Osteoblast (primary cell): Measurements from ENCODE around the gene SLC22A2. TPM values are rescaled to one million over a fixed set of nuclear protein-coding genes. Genes with fewer than 3 reads are reported as not detected.

Experiments
- DNase-seq: peaks from one replicate; pipeline ENCODE4 v3.0.0; 2011; ENCODE audit warnings: low spot score, mixed read lengths; ENCODE audit not compliant: insufficient read length; ENCODE audit errors: missing footprints
- H2AFZ ChIP-seq: 2 replicates; pipeline ENCODE4 v1.6.0; 2011; ENCODE audit warnings: mild to moderate bottlenecking, low read length
- H3K27ac ChIP-seq: 2 replicates; pipeline ENCODE4 v1.5.1; 2011; ENCODE audit warnings: mild to moderate bottlenecking, low read depth, low read length, moderate library complexity
- H3K27me3 ChIP-seq: 2 replicates; pipeline ENCODE4 v1.6.0; 2012; ENCODE audit warnings: mild to moderate bottlenecking, control low read depth, inconsistent platforms, low read length, moderate library complexity; ENCODE audit not compliant: insufficient read depth
- H3K36me3 ChIP-seq: 2 replicates; pipeline ENCODE4 v1.5.1; 2011; ENCODE audit warnings: mild to moderate bottlenecking, low read length, control low read depth, moderate library complexity; ENCODE audit not compliant: insufficient read depth
- H3K4me1 ChIP-seq: 2 replicates; pipeline ENCODE4 v1.5.1; 2011; ENCODE audit warnings: mild to moderate bottlenecking, low read length, control low read depth, moderate library complexity; ENCODE audit not compliant: insufficient read depth
- H3K4me2 ChIP-seq: 2 replicates; pipeline ENCODE4 v1.6.0; 2011; ENCODE audit warnings: mild to moderate bottlenecking, low read length; ENCODE audit not compliant: insufficient read depth
- H3K4me3 ChIP-seq: fragments of 200-600 bp; sonication (generic); 3 replicates; pipeline ENCODE4 v1.5.1; 2012; ENCODE audit warnings: mild to moderate bottlenecking, low read length, inconsistent platforms; ENCODE audit not compliant: insufficient read depth
- H3K79me2 ChIP-seq: 2 replicates; pipeline ENCODE4 v1.6.0; 2012; ENCODE audit warnings: mild to moderate bottlenecking, low read length, control low read depth, inconsistent platforms; ENCODE audit not compliant: insufficient read depth
- H3K9me3 ChIP-seq: 2 replicates; pipeline ENCODE4 v1.5.1; 2011; ENCODE audit warnings: low read depth, low read length, control low read depth
- H4K20me1 ChIP-seq: 2 replicates; pipeline ENCODE4 v1.6.0; 2012; ENCODE audit warnings: mild to moderate bottlenecking, low read length, control low read depth; ENCODE audit not compliant: insufficient read depth
- total RNA-seq: library from RNA; depleted of rRNA; stranded (reverse); fragments of >200 nt; gene quantifications from 2 replicates; pipeline ENCODE4 v1.2.3, GENCODE V29; 2012
- TF ChIP-seq, protein P1 (sequence below): IDR thresholded peaks from 2 replicates; pipeline ENCODE4 v1.5.1; 2011; ENCODE audit warnings: mild to moderate bottlenecking, low read depth, low read length, moderate library complexity; ENCODE audit errors: extremely low read depth

SLC22A2 gene
- total RNA-seq, 1 donor = under 0.01 TPM

DNA sequence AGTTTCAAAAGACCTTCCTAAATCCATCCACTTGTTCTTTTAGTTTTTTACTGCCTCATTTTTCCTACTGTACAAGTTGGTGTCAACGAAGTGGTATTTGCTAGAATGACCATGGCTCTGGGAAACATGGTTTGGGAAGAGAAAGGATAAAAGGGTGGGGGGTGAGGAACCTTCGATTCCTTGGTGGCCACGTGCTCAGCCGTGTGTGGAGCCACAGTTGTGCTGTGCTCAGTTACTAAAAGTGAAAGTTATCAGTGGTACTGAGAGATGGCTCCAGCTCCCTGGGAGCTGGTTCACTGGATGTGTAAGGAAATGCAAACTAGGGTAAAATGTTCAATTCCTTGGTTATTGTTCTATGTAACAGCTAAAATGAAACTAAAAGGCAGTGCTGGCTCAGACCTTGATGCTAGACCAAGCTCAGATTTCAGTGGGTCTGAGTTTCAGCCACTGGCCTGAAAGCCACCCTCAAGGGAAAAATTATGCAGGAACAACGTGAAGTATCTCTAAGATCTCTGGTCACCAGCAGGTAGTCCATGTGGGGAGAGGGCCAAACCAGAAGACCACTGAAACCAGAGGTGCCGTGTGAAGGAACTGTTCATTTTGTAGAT lies 7.4 kb upstream of the SLC22A2 start:
- H3K36me3 ChIP-seq = no peaks in the 10 kb centered on the region
- peak overlapping the region; percentile 58 for H3K4me2 ChIP-seq
- DNase-seq = no peak
- H3K9me3 ChIP-seq = no peaks in the 10 kb centered on the region
- H3K27ac ChIP-seq = no peak overlapping the region
- no peaks in the 10 kb centered on the region for H4K20me1 ChIP-seq
- no peaks in the 10 kb centered on the region for H3K27me3 ChIP-seq
- H3K4me3 ChIP-seq = peak overlapping the region; percentile 46
- H3K4me1 ChIP-seq = peaks cover 4% of the 10 kb centered on the region
- TF ChIP-seq, protein P1, sequence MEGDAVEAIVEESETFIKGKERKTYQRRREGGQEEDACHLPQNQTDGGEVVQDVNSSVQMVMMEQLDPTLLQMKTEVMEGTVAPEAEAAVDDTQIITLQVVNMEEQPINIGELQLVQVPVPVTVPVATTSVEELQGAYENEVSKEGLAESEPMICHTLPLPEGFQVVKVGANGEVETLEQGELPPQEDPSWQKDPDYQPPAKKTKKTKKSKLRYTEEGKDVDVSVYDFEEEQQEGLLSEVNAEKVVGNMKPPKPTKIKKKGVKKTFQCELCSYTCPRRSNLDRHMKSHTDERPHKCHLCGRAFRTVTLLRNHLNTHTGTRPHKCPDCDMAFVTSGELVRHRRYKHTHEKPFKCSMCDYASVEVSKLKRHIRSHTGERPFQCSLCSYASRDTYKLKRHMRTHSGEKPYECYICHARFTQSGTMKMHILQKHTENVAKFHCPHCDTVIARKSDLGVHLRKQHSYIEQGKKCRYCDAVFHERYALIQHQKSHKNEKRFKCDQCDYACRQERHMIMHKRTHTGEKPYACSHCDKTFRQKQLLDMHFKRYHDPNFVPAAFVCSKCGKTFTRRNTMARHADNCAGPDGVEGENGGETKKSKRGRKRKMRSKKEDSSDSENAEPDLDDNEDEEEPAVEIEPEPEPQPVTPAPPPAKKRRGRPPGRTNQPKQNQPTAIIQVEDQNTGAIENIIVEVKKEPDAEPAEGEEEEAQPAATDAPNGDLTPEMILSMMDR = no peak
- no peaks in the 10 kb centered on the region for H3K79me2 ChIP-seq
- peak overlapping the region; percentile 74 for H2AFZ ChIP-seq

DNA sequence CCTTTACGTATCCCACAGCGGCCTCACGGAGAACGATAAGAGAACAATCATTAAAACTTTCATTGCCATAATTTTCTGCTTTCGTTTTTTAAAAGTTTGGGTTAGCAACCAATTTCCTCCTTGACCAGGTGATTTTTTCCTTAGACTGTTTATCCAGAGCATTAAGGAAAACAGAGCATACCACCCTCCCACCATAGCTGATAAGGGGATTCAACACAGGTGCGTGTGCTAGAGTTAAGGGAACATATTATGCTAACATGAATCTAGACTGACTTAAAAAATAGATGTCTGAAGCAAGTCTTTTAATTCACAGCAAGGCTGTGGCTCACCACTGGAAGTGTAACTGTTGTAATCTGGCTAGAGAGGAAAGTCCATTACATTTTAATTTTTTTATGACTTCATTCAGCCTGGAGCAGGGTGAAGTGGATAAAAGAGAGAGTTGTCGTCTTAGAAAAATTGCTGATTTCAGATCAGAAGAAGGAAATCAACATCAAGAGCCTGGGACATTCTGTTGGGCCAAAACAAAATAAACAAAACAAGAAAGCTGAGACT lies 5.5 kb upstream of the SLC22A2 start:
- H3K27ac ChIP-seq = no peak overlapping the region
- H3K4me3 ChIP-seq = no peak overlapping the region
- no peaks in the 10 kb centered on the region for H3K79me2 ChIP-seq
- H3K4me1 ChIP-seq = peaks cover 4% of the 10 kb centered on the region
- H3K36me3 ChIP-seq = no peaks in the 10 kb centered on the region
- no peak overlapping the region for H2AFZ ChIP-seq
- no peaks in the 10 kb centered on the region for H4K20me1 ChIP-seq
- no peak overlapping the region for H3K4me2 ChIP-seq
- no peaks in the 10 kb centered on the region for H3K9me3 ChIP-seq
- H3K27me3 ChIP-seq = no peaks in the 10 kb centered on the region
- DNase-seq = no peak
- TF ChIP-seq, protein P1 = no peak

DNA sequence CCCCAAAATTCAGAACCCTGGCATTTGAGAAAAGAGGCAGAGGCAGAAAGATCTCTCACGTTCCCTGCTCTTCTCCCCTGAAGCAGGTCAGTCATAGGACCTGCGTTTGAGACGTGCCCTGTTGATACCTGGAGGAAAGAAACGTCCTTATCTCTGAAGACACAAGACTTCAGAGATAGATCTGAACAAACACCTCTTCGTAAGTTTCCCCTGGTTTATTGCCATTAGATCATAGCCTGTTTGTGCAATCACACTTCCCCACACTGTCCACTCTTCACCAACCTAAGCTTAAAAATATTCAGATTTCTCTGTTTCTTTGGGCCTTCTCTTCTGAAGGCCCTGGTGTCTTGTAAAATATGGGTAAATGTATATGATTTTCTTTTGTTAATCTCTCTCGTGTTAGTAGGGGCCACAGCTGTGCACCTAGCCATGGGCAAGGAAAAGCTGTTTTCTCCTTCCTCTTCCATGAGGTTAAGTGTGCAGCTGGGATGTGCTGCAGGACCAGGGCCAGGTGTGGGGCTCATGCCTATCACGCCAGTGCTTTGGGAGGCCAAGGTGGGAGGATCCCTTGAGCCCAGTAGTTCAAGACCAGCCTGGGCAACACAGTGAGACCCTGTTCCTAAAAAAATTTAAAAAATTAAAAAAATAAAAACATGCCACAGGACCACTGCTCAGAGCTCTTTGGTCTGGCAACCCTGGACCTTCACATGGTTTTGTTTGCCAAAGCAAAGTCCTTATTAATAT lies 4.7 kb upstream of the SLC22A2 start:
- Histone ChIP-seq H3K27me3 (no peaks in the 10 kb centered on the region), H2AFZ (no peak overlapping the region), H3K9me3 (no peaks in the 10 kb centered on the region), H3K4me3 (no peak overlapping the region), H3K27ac (no peak overlapping the region), H3K36me3 (no peaks in the 10 kb centered on the region), H4K20me1 (no peaks in the 10 kb centered on the region), H3K4me1 (peaks cover 4% of the 10 kb centered on the region), H3K4me2 (no peak overlapping the region), H3K79me2 (no peaks in the 10 kb centered on the region)
- TF ChIP-seq, protein P1 = no peak
- no peak for DNase-seq
